Tibial artery (tissue), 4 donors: ENCODE data around the gene APOLD1.

ENCODE experiments used
- DNase-seq, 2 donors: peaks; one replicate each; pipeline ENCODE4 v3.0.0-alpha.2; 2019
- H3K27ac ChIP-seq, 2 donors: fragments of 200-600 bp; sonication (generic) in 1 of 2; 1 replicate in 1 of 2; 2 replicates in 1 of 2; pipeline ENCODE4 v1.5.1; 2018 to 2019; ENCODE audit warnings: mild to moderate bottlenecking in 1 of 2
- H3K27me3 ChIP-seq, 2 donors: fragments of 200-600 bp; sonication (generic) in 1 of 2; one replicate each; pipeline versions ENCODE4 v1.5.1 to v1.6.0; 2016 to 2019
- H3K36me3 ChIP-seq, 3 donors: fragments of 200-600 bp; sonication (generic) in 2 of 3; one replicate each; pipeline ENCODE4 v1.5.1; 2016 to 2019; ENCODE audit warnings: mild to moderate bottlenecking in 2 of 3
- H3K4me1 ChIP-seq, 4 donors: fragments of 200-600 bp; sonication (generic) in 2 of 4; 1 replicate in 3 of 4; 2 replicates in 1 of 4; pipeline ENCODE4 v1.5.1; 2016 to 2019
- H3K4me3 ChIP-seq, 2 donors: fragments of 200-600 bp; sonication (generic) in 1 of 2; 1 replicate in 1 of 2; 2 replicates in 1 of 2; pipeline ENCODE4 v1.5.1; 2018 to 2019; ENCODE audit warnings: mild to moderate bottlenecking in 2 of 2
- H3K9me3 ChIP-seq, 3 donors: fragments of 200-600 bp; sonication (generic) in 1 of 3; one replicate each; pipeline ENCODE4 v1.5.1; 2016 to 2019
- intact Hi-C: fragments of 100-400 bp; cut with DNase I; formaldehyde crosslinking; loops from one replicate; pipeline ENCODE4 v1.15.0; 2023; ENCODE audit warnings: low total_unique reads
- TF ChIP-seq, protein P1 (sequence below), 2 experiments: fragments of 200-600 bp in 1 of 2; fragments of 450-650 bp in 1 of 2; IDR thresholded peaks; one replicate each; pipeline ENCODE4 v1.5.1; 2017 to 2019; ENCODE audit warnings: antibody characterized with exemption in 2 of 2, mild to moderate bottlenecking in 1 of 2, moderate library complexity in 1 of 2

Gene APOLD1

GRCh38 chr12:12745576-12746211, 39.8 kb upstream of the APOLD1 start:
- intact Hi-C loops, result no loop called here
- no peak overlapping the region for H3K4me3 ChIP-seq
- no peaks in the 10 kb centered on the region for H3K36me3 ChIP-seq
- no peaks in the 10 kb centered on the region for H3K27me3 ChIP-seq
- H3K27ac ChIP-seq, result no peak overlapping the region
- TF ChIP-seq, protein P1, sequence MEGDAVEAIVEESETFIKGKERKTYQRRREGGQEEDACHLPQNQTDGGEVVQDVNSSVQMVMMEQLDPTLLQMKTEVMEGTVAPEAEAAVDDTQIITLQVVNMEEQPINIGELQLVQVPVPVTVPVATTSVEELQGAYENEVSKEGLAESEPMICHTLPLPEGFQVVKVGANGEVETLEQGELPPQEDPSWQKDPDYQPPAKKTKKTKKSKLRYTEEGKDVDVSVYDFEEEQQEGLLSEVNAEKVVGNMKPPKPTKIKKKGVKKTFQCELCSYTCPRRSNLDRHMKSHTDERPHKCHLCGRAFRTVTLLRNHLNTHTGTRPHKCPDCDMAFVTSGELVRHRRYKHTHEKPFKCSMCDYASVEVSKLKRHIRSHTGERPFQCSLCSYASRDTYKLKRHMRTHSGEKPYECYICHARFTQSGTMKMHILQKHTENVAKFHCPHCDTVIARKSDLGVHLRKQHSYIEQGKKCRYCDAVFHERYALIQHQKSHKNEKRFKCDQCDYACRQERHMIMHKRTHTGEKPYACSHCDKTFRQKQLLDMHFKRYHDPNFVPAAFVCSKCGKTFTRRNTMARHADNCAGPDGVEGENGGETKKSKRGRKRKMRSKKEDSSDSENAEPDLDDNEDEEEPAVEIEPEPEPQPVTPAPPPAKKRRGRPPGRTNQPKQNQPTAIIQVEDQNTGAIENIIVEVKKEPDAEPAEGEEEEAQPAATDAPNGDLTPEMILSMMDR (IDR thresholded peaks at IDR 0.05), result no peak
- no peak for DNase-seq
- no peaks in the 10 kb centered on the region for H3K9me3 ChIP-seq
- peaks cover 0 to 3% (median 0%) of the 10 kb centered on the region in 4 donors for H3K4me1 ChIP-seq

DNA sequence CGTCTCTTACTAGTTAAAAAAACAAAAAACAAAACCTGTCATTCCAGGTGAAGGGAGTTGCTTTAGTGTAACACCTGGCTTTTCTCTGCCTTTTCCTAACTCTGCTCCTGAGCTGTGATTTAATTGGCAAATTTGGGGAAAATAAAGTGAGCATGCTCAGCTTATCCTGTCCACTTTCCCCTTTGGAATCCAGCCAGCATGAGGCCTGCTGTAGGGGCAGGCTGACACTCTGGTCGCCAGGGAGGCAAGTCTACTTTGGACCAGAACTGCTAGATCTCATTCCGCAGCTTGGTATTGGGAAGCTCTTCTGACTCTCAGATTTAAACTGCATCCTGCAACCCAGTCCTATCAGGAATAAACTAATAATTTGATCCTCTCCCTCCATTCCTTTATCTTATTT, 38.2 kb upstream of the APOLD1 start:
- Histone ChIP-seq H3K27me3 (no peaks in the 10 kb centered on the region), H3K4me3 (no peak overlapping the region), H3K36me3 (no peaks in the 10 kb centered on the region), H3K9me3 (no peaks in the 10 kb centered on the region), H3K4me1 (peaks cover 0 to 3% (median 0%) of the 10 kb centered on the region in 4 donors), H3K27ac (no peak overlapping the region)
- TF ChIP-seq, protein P1 (IDR thresholded peaks at IDR 0.05), result no peak
- intact Hi-C loops, result no loop called here
- DNase-seq, result no peak

GRCh38 chr12:12748044-12748443, 37.4 kb upstream of the APOLD1 start:
- Histone ChIP-seq H3K9me3 (no peaks in the 10 kb centered on the region), H3K27me3 (no peaks in the 10 kb centered on the region), H3K36me3 (no peaks in the 10 kb centered on the region), H3K27ac (no peak overlapping the region), H3K4me1 (peaks cover 0 to 3% (median 0%) of the 10 kb centered on the region in 4 donors), H3K4me3 (no peak overlapping the region)
- TF ChIP-seq, protein P1 (IDR thresholded peaks at IDR 0.05), result no peak
- intact Hi-C loops, result no loop called here
- DNase-seq, result no peak

DNA sequence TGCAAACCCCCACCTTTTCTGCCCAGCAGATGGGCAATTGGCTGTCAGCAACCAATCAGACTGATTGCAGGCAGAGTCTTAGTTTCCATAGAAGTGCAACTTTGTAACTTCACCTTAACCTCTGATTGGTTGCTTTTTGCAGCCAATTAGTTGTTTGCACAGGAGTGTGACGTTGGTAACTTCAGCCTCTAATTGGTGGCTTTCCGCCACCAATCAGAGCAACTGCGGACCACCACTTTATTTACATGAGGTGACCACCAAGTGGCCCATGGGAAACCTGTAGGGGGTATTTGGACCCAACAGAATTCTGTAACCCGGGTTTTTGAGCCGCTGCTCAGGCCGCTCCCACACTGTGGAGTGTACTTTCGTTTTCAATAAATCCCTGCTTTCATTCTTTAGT, 36.0 kb upstream of the APOLD1 start:
- Histone ChIP-seq H3K27me3 (no peaks in the 10 kb centered on the region), H3K4me3 (peak overlapping the region; percentile 52 to 59), H3K9me3 (no peaks in the 10 kb centered on the region), H3K27ac (peak overlapping the region; percentile 67 to 70), H3K4me1 (peaks cover 0 to 3% (median 0%) of the 10 kb centered on the region in 4 donors), H3K36me3 (no peaks in the 10 kb centered on the region)
- DNase-seq, result no peak
- TF ChIP-seq, protein P1 (IDR thresholded peaks at IDR 0.05), result peak in 1 of 2 experiments; percentile 21
- intact Hi-C loops, result no loop called here

GRCh38 chr12:12755923-12756322, 29.5 kb upstream of the APOLD1 start:
- Histone ChIP-seq H3K36me3 (no peaks in the 10 kb centered on the region), H3K4me3 (no peak overlapping the region), H3K27me3 (no peaks in the 10 kb centered on the region), H3K4me1 (no peaks in the 10 kb centered on the region), H3K27ac (no peak overlapping the region), H3K9me3 (no peaks in the 10 kb centered on the region)
- intact Hi-C loops, result no loop called here
- no peak for DNase-seq
- TF ChIP-seq, protein P1 (IDR thresholded peaks at IDR 0.05), result no peak
